Loucy (cell line): ENCODE data around the gene HAVCR2.

ENCODE experiments used
- H2AFZ ChIP-seq: fragments of 200-600 bp; sonication (generic); 2 replicates; pipeline ENCODE4 v1.6.0; 2016; ENCODE audit warnings: antibody characterized with exemption, mild to moderate bottlenecking, low read length, moderate library complexity
- H3F3A ChIP-seq: fragments of 200-600 bp; 2 replicates; pipeline ENCODE4 v1.6.0; 2016; ENCODE audit warnings: antibody characterized with exemption, low read depth, mild to moderate bottlenecking
- H3K27me3 ChIP-seq: fragments of 200-600 bp; sonication (generic); 2 replicates; pipeline ENCODE4 v1.6.1; 2014; ENCODE audit warnings: low read length, mild to moderate bottlenecking; ENCODE audit not compliant: insufficient read depth, poor library complexity, severe bottlenecking
- H3K36me3 ChIP-seq: fragments of 200-600 bp; sonication (generic); 2 replicates; pipeline ENCODE4 v1.6.1; 2016; ENCODE audit warnings: low read length; ENCODE audit not compliant: insufficient read depth
- H3K4me1 ChIP-seq: fragments of 200-600 bp; sonication (generic); 2 replicates; pipeline ENCODE4 v1.5.1; 2014; ENCODE audit warnings: low read length, mild to moderate bottlenecking; ENCODE audit not compliant: insufficient read depth, poor library complexity, severe bottlenecking
- H3K4me2 ChIP-seq: fragments of 200-600 bp; sonication (generic); 2 replicates; pipeline ENCODE4 v1.6.0; 2014; ENCODE audit warnings: antibody characterized with exemption, low read length, low read depth, mild to moderate bottlenecking; ENCODE audit not compliant: poor library complexity, severe bottlenecking
- H3K4me3 ChIP-seq: fragments of 200-600 bp; sonication (generic); 2 replicates; pipeline ENCODE4 v1.5.1; 2014; ENCODE audit warnings: low read length, mild to moderate bottlenecking, mixed read lengths; ENCODE audit not compliant: poor library complexity, severe bottlenecking
- H3K79me2 ChIP-seq: fragments of 200-600 bp; sonication (generic); 2 replicates; pipeline ENCODE4 v1.6.1; 2014; ENCODE audit warnings: low read length; ENCODE audit not compliant: insufficient read depth
- H3K9ac ChIP-seq: fragments of 200-600 bp; sonication (generic); 2 replicates; pipeline ENCODE4 v1.6.0; 2014; ENCODE audit warnings: mild to moderate bottlenecking, low read depth, low read length, moderate library complexity; ENCODE audit not compliant: poor library complexity, severe bottlenecking
- H3K9me2 ChIP-seq: fragments of 200-600 bp; sonication (generic); replicated peaks from 2 replicates; pipeline ENCODE4 v1.6.1; 2016; ENCODE audit warnings: low read depth, low read length, mixed read lengths
- H3K9me3 ChIP-seq: fragments of 200-600 bp; sonication (generic); 2 replicates; pipeline ENCODE4 v1.6.1; 2014; ENCODE audit warnings: mild to moderate bottlenecking, antibody characterized with exemption, low read length, low read depth; ENCODE audit not compliant: insufficient read depth
- H4K20me1 ChIP-seq: fragments of 200-600 bp; sonication (generic); 2 replicates; pipeline ENCODE4 v1.6.0; 2014; ENCODE audit warnings: antibody characterized with exemption, low read length, mild to moderate bottlenecking; ENCODE audit not compliant: insufficient read depth, poor library complexity, severe bottlenecking
- EZH2phosphoT487 ChIP-seq: fragments of 200-600 bp; IDR thresholded peaks from 2 replicates; pipeline ENCODE4 v1.6.1; 2018; ENCODE audit warnings: antibody characterized with exemption, mild to moderate bottlenecking, moderate library complexity, borderline replicate concordance
- TF ChIP-seq, protein P1 (sequence below): fragments of 200-600 bp; sonication (generic); conservative IDR thresholded peaks from 2 replicates; pipeline ENCODE4 v1.5.1; 2014; ENCODE audit warnings: mild to moderate bottlenecking, antibody characterized with exemption, low read length

The HAVCR2 gene

DNA sequence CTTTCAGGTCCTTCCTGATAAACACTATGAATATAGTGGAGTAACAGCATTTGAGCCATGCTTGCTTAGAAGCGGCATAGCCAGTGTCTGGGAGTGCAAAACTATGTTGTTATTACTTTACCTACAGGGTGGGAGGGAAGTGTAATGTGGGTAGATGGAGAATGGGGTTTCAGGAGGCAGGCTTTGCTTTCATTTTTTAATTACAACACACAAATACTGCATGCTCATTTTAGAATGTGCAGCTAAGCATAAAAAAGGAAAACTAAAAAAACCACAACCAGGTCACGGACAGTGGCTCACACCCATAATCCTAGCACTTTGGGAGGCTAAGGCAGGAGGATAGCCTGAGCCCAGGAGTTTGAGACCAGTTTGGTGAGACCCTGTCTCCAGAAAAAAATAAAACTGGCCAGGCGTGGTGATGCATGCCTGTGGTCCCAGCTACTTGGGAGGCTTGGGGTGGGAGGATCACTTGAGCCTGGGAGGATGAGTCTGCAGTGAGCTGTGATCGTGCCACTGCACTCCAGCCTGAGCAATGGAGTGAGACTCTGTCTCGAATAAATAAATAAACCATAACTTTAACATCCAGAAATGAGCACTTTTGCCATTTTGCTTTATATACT lies 70.2 kb downstream of the HAVCR2 start:
- Histone ChIP-seq H3F3A (no peaks in the 10 kb centered on the region), H3K4me3 (no peak overlapping the region), H3K9me3 (no peaks in the 10 kb centered on the region), H3K36me3 (no peaks in the 10 kb centered on the region), H2AFZ (no peak overlapping the region; the same call in 1 of the 2 replicates), H3K4me2 (no peak overlapping the region), H3K9me2 (no peaks in the 10 kb centered on the region), H3K9ac (no peak overlapping the region), H3K4me1 (no peaks in the 10 kb centered on the region), H3K27me3 (no peaks in the 10 kb centered on the region), H4K20me1 (no peaks in the 10 kb centered on the region), H3K79me2 (no peaks in the 10 kb centered on the region)
- TF ChIP-seq EZH2phosphoT487: no peak
- TF ChIP-seq, protein P1, sequence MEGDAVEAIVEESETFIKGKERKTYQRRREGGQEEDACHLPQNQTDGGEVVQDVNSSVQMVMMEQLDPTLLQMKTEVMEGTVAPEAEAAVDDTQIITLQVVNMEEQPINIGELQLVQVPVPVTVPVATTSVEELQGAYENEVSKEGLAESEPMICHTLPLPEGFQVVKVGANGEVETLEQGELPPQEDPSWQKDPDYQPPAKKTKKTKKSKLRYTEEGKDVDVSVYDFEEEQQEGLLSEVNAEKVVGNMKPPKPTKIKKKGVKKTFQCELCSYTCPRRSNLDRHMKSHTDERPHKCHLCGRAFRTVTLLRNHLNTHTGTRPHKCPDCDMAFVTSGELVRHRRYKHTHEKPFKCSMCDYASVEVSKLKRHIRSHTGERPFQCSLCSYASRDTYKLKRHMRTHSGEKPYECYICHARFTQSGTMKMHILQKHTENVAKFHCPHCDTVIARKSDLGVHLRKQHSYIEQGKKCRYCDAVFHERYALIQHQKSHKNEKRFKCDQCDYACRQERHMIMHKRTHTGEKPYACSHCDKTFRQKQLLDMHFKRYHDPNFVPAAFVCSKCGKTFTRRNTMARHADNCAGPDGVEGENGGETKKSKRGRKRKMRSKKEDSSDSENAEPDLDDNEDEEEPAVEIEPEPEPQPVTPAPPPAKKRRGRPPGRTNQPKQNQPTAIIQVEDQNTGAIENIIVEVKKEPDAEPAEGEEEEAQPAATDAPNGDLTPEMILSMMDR: no peak
